Activated CD8-positive, alpha-beta T cell treated with anti-CD3 and anti-CD28 coated beads for 36 hours (primary cell): Measurements from ENCODE around the gene RPIA. TPM values are rescaled to one million over a fixed set of nuclear protein-coding genes. Genes with fewer than 3 reads are reported as not detected.

Source experiments
- ATAC-seq: fragments of 200-7000 bp; cut with Tn5 transposase; one replicate; pipeline ENCODE4 v1.10.0; 2021; ENCODE audit warnings: mild to moderate bottlenecking, moderate library complexity
- CTCF ChIA-PET: fragments of 350-600 bp; sonication (Branson Sonifier 250); formaldehyde crosslinking; loops from one replicate; lab custom pipeline; 2021; ENCODE audit warnings: antibody characterized with exemption; lab: Charles Lee
- POLR2A ChIA-PET: fragments of 350-600 bp; sonication (Branson Sonifier 250); formaldehyde crosslinking; loops from one replicate; lab custom pipeline; 2021; ENCODE audit warnings: antibody characterized with exemption; lab: Charles Lee
- DNase-seq: peaks from one replicate; pipeline ENCODE4 v3.0.0-alpha.2; 2020
- H3K27ac Mint-ChIP-seq: one replicate; pipeline ENCODE4 v1.8.0; 2021; ENCODE audit warnings: mild to moderate bottlenecking, mixed read lengths
- H3K27me3 Mint-ChIP-seq: one replicate; pipeline ENCODE4 v1.8.0; 2021; ENCODE audit warnings: mixed read lengths
- H3K36me3 Mint-ChIP-seq: one replicate; pipeline ENCODE4 v1.8.0; 2021; ENCODE audit warnings: low read depth, mixed read lengths
- H3K4me1 Mint-ChIP-seq: one replicate; pipeline ENCODE4 v1.8.0; 2021; ENCODE audit warnings: low read depth, mixed read lengths
- H3K4me3 Mint-ChIP-seq: one replicate; pipeline ENCODE4 v1.8.0; 2021; ENCODE audit warnings: mild to moderate bottlenecking, moderate library complexity, mixed read lengths
- H3K9me3 Mint-ChIP-seq: one replicate; pipeline ENCODE4 v1.8.0; 2021; ENCODE audit warnings: mixed read lengths
- CTCF ChIP-seq: fragments of 200-600 bp; IDR thresholded peaks from one replicate; pipeline ENCODE4 v1.8.0; 2022; ENCODE audit warnings: antibody characterized with exemption, mild to moderate bottlenecking
- intact Hi-C: fragments of 100-400 bp; cut with micrococcal nuclease; formaldehyde crosslinking; loops from one replicate; pipeline ENCODE4 v1.10.0; 2022
- total RNA-seq, 2 experiments: library from RNA; stranded (reverse); gene quantifications; one replicate each; pipeline ENCODE4 v1.2.3, GENCODE V29; 2021

RPIA gene
- total RNA-seq, 2 experiments from 2014 or later = 79.4 to 81.0 TPM

- peaks cover 23% of the 10 kb centered on the region for H3K4me1 Mint-ChIP-seq
- ChIA-PET POLR2A (no interaction called here), CTCF (no interaction called here)
- TF ChIP-seq CTCF = no peak
- intact Hi-C loops = no loop called here
- no peak for DNase-seq
- ATAC-seq = no peak
- H3K36me3 Mint-ChIP-seq = peaks cover 26% of the 10 kb centered on the region
- no peaks in the 10 kb centered on the region for H3K27me3 Mint-ChIP-seq
- H3K4me3 Mint-ChIP-seq = no peak overlapping the region
- no peak overlapping the region for H3K27ac Mint-ChIP-seq
- H3K9me3 Mint-ChIP-seq = peaks cover 7% of the 10 kb centered on the region
Observed at GRCh38 chr2:88721268-88721667, 29.8 kb downstream of the RPIA start.

GRCh38 chr2:88724643-88725332, 33.3 kb downstream of the RPIA start:
- ChIA-PET POLR2A (no interaction called here), CTCF (interaction anchor here (0.6 kb wide), 1 partner anchor 15 kb away, joined by 3 read pairs; no protein-coding TSS in a partner anchor)
- no peak for TF ChIP-seq CTCF
- H3K27ac Mint-ChIP-seq = no peak overlapping the region
- peaks cover 34% of the 10 kb centered on the region for H3K4me1 Mint-ChIP-seq
- intact Hi-C loops = no loop called here
- no peak for ATAC-seq
- H3K4me3 Mint-ChIP-seq = no peak overlapping the region
- no peaks in the 10 kb centered on the region for H3K27me3 Mint-ChIP-seq
- H3K9me3 Mint-ChIP-seq = no peaks in the 10 kb centered on the region
- H3K36me3 Mint-ChIP-seq = peaks cover 22% of the 10 kb centered on the region
- DNase-seq = no peak

GRCh38 chr2:88729061-88729745, 37.7 kb downstream of the RPIA start:
- H3K4me3 Mint-ChIP-seq = no peak overlapping the region
- no peak for TF ChIP-seq CTCF
- no peak for DNase-seq
- ChIA-PET POLR2A (no interaction called here), CTCF (interaction anchor here (0.6 to 1.7 kb wide), 2 partner anchors 11 to 19 kb away, joined by 3 to 6 read pairs; no protein-coding TSS in a partner anchor)
- no peak overlapping the region for H3K27ac Mint-ChIP-seq
- intact Hi-C loops = no loop called here
- no peaks in the 10 kb centered on the region for H3K9me3 Mint-ChIP-seq
- no peak for ATAC-seq
- peaks cover 11% of the 10 kb centered on the region for H3K36me3 Mint-ChIP-seq
- peaks cover 23% of the 10 kb centered on the region for H3K4me1 Mint-ChIP-seq
- no peaks in the 10 kb centered on the region for H3K27me3 Mint-ChIP-seq

- TF ChIP-seq CTCF = no peak
- no peak for DNase-seq
- Mint-ChIP-seq H3K4me3 (no peak overlapping the region), H3K36me3 (peaks cover 18% of the 10 kb centered on the region), H3K27ac (peak overlapping the region; percentile 67), H3K27me3 (no peaks in the 10 kb centered on the region), H3K9me3 (no peaks in the 10 kb centered on the region), H3K4me1 (peaks cover 24% of the 10 kb centered on the region)
- intact Hi-C loops = no loop called here
- ChIA-PET CTCF (interaction anchor here (0.7 kb wide), 1 partner anchor 15 kb away, joined by 4 read pairs; no protein-coding TSS in a partner anchor), POLR2A (interaction anchor here (1.1 kb wide), 2 partner anchors 11 to 39 kb away, joined by 3 read pairs; no protein-coding TSS in a partner anchor)
- ATAC-seq = no peak
Observed at GRCh38 chr2:88733155-88733902, 41.9 kb downstream of the RPIA start.
